ENCODE data around the gene UNC13B.

DNA sequence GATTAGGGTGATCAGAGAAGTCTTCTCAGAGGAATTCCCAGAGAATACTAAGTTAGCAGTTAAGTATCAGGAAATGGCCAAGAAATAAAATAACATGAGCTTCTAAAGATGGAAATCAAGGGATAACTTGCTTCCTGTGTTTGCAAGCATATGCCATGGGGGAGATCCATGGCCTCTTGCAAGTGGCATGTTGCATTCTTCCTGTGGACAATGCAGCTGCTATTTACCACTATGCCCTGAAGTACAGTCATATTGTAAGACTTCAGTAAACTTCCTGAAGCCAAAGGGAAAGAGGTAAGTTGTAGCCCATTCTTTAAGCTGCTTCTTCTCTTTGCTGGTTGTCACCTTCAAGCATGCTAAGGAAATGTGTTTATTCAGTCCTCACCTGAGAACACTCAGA lies 173.4 kb downstream of the UNC13B start:
- no peak for TF ChIP-seq SUZ12 (IDR thresholded peaks at IDR 0.05; ENCODE audit: extremely low read depth, insufficient read depth, insufficient read length)
- TF ChIP-seq YY1 (IDR thresholded peaks at IDR 0.05; ENCODE audit: insufficient read depth, insufficient read length) = no peak
